Gastroesophageal sphincter (tissue), 3 donors: Measurements from ENCODE around the gene SPSB2.

Source experiments
- CTCF ChIP-seq, 4 experiments: fragments of 200-600 bp in 2 of 4; fragments of 450-650 bp in 2 of 4; sonication (generic) in 1 of 4; IDR thresholded peaks; one replicate each; pipeline ENCODE4 v1.5.1; 2017 to 2019; ENCODE audit warnings: antibody characterized with exemption in 4 of 4, mild to moderate bottlenecking in 2 of 4, moderate library complexity in 2 of 4
- EP300 ChIP-seq: sonication (generic); formaldehyde crosslinking; IDR thresholded peaks from one replicate; pipeline ENCODE4 v1.6.1; 2017; ENCODE audit warnings: antibody characterized with exemption, mild to moderate bottlenecking
- POLR2A ChIP-seq, 2 donors: fragments of 450-650 bp; IDR thresholded peaks; one replicate each; pipeline ENCODE4 v1.6.1; 2017; ENCODE audit warnings: antibody characterized with exemption in 2 of 2, mild to moderate bottlenecking in 2 of 2, moderate library complexity in 1 of 2
- POLR2AphosphoS5 ChIP-seq: sonication (generic); formaldehyde crosslinking; IDR thresholded peaks from one replicate; pipeline ENCODE4 v1.6.1; 2017; ENCODE audit warnings: antibody characterized with exemption

GRCh38 chr12:6827982-6828780 lies 44.9 kb downstream of the SPSB2 start, which contains the start of gene P3H3:
- TF ChIP-seq POLR2AphosphoS5 = no peak
- TF ChIP-seq CTCF (IDR thresholded peaks at IDR 0.05) = peak in 1 of 4 experiments; percentile 6
- TF ChIP-seq POLR2A (IDR thresholded peaks at IDR 0.05) = peak; percentile 8 to 19
- TF ChIP-seq EP300 = no peak
